RWPE1 (cell line): ENCODE results near the gene ZSCAN5B.

Source experiments
- CTCF ChIA-PET: fragments of 350-600 bp; sonication (Branson Sonifier 250); formaldehyde crosslinking; extraction: SDS; loops from one replicate; lab custom pipeline; 2021; lab: Yijun Ruan, JAX
- POLR2A ChIA-PET: fragments of 400-600 bp; formaldehyde crosslinking; extraction: SDS; loops from one replicate; lab custom pipeline; 2020; ENCODE audit warnings: antibody characterized with exemption; ENCODE audit not compliant: low non-redundant PET; lab: Yijun Ruan, JAX
- DNase-seq: peaks from one replicate; pipeline ENCODE4 v3.0.0; 2012; ENCODE audit warnings: low spot score
- H3K27ac ChIP-seq: fragments of 450-650 bp; 2 replicates; pipeline ENCODE4 v1.5.1; 2017
- TF ChIP-seq, protein P1 (sequence below): fragments of 450-650 bp; conservative IDR thresholded peaks from 2 replicates; pipeline ENCODE4 v1.5.1; 2017; ENCODE audit warnings: low read depth, mild to moderate bottlenecking

The ZSCAN5B gene

DNA sequence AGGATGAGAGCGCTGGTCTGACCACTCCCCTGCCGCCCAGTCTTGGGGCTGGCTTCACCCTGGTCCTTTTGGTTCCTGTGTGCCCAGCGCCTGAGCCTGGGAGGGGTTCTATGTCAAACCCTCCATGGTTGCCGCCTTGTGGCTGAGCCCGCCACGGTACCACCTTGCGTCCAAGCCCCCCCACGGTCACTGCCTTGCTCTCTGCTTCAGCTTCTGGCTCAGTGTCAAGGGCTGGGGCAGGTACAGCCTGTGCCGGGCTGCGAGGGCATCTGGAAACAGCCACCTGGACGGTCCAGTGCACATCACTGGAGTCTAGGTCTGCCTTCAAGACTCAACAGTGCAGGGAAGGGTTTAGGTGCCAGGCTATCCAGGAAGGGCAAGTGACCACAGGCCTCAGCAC is 36.0 kb downstream of the ZSCAN5B start:
- POLR2A ChIA-PET: no interaction called here
- no peak overlapping the region for H3K27ac ChIP-seq
- TF ChIP-seq, protein P1, sequence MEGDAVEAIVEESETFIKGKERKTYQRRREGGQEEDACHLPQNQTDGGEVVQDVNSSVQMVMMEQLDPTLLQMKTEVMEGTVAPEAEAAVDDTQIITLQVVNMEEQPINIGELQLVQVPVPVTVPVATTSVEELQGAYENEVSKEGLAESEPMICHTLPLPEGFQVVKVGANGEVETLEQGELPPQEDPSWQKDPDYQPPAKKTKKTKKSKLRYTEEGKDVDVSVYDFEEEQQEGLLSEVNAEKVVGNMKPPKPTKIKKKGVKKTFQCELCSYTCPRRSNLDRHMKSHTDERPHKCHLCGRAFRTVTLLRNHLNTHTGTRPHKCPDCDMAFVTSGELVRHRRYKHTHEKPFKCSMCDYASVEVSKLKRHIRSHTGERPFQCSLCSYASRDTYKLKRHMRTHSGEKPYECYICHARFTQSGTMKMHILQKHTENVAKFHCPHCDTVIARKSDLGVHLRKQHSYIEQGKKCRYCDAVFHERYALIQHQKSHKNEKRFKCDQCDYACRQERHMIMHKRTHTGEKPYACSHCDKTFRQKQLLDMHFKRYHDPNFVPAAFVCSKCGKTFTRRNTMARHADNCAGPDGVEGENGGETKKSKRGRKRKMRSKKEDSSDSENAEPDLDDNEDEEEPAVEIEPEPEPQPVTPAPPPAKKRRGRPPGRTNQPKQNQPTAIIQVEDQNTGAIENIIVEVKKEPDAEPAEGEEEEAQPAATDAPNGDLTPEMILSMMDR: no peak
- CTCF ChIA-PET: no interaction called here
- no peak for DNase-seq

DNA sequence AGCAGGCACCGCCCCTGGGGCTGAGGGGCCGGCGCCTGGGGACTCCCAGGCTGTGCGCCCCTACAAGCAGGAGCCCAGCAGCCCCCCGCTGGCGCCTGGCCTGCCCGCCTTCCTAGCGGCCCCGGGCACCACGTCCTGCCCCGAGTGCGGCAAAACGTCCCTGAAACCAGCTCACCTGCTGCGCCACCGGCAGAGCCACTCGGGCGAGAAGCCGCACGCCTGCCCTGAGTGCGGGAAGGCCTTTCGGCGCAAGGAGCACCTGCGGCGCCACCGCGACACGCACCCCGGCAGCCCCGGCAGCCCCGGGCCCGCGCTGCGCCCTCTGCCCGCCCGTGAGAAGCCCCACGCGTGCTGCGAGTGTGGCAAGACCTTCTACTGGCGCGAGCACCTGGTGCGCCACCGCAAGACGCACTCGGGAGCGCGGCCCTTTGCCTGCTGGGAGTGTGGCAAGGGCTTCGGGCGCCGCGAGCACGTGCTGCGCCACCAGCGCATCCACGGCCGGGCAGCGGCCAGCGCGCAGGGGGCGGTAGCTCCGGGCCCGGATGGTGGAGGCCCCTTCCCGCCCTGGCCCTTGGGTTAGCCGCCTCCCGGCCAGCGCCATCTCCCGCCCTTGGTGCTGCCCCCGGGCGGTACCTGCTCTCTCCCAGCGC is 37.8 kb downstream of the ZSCAN5B start:
- TF ChIP-seq, protein P1: no peak
- no peak overlapping the region for H3K27ac ChIP-seq
- POLR2A ChIA-PET: no interaction called here
- DNase-seq: no peak
- CTCF ChIA-PET: no interaction called here

DNA sequence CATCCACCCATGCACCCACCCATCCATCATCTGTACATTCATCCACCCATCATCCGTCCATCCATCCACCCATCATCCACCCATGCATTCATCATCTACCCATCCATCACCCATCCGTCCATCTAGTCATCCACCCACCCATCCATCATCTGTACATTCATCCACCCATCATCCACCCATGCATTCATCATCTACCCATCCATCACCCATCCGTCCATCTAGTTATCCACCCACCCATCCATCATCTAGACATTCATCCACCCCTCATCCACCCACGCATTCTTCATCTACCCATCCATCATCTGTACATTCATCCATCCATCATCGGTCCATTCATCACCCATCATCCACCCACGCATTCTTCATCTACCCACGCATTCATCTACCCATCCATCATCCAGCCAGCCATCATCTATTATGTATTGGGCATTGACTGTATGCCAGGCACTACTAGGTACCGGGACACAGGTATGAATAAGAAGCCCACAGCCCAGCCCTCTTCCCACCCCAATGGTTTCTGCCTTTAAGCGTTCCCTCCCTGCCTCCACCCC is 38.5 kb downstream of the ZSCAN5B start:
- no peak overlapping the region for H3K27ac ChIP-seq
- CTCF ChIA-PET: no interaction called here
- POLR2A ChIA-PET: no interaction called here
- no peak for DNase-seq
- TF ChIP-seq, protein P1: no peak

DNA sequence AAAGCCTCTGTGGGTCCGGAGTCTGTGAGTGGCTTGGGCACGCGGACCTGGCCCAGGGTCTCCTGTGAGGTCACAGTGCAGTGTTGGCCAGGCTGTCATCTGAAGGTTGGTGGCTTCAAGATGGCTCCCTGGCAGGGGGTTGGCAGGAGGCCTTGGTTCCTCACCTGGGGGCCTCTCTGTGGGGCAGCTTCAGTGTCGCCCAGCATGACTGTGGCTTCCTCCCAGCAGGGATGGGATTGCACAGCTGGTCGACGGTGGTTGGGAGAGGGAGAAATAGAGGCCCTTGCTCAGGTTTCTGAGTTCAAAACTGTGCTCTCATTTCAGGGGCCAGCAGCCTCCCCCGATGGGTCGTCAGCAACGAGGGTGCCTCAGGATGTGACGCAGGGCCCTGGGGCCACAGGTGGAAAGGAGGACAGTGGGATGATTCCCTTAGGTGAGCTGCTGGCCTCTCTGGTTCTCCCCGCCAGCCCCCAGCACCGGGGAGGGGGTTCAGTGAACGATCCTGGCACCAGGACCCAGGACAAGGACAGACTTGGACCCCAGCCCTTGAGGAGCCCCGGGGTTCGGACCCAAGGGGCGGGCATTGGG is 39.3 kb downstream of the ZSCAN5B start:
- CTCF ChIA-PET: interaction anchor here (0.6 kb wide), 1 partner anchor 94 kb away, joined by 3 read pairs; no protein-coding TSS in a partner anchor

DNA sequence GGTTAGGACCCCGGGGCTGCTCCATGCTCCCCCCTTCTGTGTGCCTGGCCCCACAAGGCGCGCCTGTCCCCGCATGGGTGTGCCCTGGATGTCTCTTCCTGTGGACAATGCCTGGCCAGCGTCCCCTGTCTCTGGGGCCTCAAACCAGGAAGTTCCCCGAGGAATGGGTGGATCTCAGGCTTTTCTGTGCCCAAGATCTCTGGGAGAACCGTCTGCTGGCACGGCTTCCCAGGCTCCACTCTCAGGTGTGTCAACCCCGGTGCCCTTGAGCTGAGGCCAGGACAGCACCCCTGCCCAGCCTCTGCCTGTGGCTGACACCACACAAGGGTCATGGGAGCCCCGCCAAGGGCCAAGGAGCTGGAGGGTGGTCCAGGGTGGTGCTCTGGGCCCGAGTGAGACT is 40.8 kb downstream of the ZSCAN5B start:
- POLR2A ChIA-PET: no interaction called here
- CTCF ChIA-PET: interaction anchor here (0.7 kb wide), 1 partner anchor 126 kb away, joined by 4 read pairs; no protein-coding TSS in a partner anchor
- TF ChIP-seq, protein P1: no peak
- no peak for DNase-seq
- H3K27ac ChIP-seq: no peak overlapping the region

More for the DNA sequence above, 39.3 kb downstream of the ZSCAN5B start:
- no peak overlapping the region for H3K27ac ChIP-seq
- POLR2A ChIA-PET: no interaction called here
- DNase-seq: no peak
- TF ChIP-seq, protein P1: no peak

DNA sequence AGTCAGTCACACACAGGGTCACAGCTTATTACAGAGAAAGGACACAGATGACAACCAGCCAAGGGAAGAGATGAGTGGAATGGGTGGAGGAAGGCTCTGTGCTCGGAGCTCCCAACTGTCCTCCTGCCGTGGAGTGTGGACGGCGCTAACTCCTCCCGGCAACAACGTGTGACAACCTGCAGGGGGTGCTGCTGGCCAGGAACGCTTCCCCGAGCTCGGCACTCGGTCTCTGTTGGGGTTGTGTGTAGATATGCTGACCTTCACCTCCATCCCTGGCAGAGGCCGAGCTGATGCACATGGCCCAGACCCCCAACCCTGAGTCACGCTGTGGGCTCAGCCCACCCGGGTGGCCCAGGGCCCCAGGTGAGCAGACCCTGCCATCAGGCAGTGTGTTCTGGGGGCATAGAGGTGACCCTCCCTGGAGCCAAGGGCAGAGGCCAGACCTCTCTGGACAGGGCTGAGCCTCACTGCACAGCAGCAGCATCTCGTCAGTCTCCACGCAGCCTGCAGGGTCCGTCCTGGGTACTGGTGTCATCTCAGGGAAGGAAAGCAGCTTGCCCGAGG is 42.4 kb downstream of the ZSCAN5B start:
- POLR2A ChIA-PET: no interaction called here
- TF ChIP-seq, protein P1: no peak
- CTCF ChIA-PET: interaction anchor here (0.5 to 1.0 kb wide), 6 partner anchors 16 to 136 kb away, joined by 3 to 5 read pairs (median 4); no protein-coding TSS in a partner anchor

More for the DNA sequence above, 42.4 kb downstream of the ZSCAN5B start:
- no peak overlapping the region for H3K27ac ChIP-seq
- no peak for DNase-seq
